Right lung (tissue), 5 donors: ENCODE measurements around the gene TMEM86B. TPM values are rescaled to one million over a fixed set of nuclear protein-coding genes. Genes with fewer than 3 reads are reported as not detected.

ENCODE experiments used
- DNase-seq, 2 donors: peaks; one replicate each; pipeline ENCODE4 v3.0.0-alpha.2; 2013
- polyA plus RNA-seq, 5 donors: library from polyadenylated mRNA; unstranded; fragments of 120-200 nt; gene quantifications; one replicate each; pipeline versions ENCODE4 v1.2.1 to v1.2.3, GENCODE V29; 2013; ENCODE audit warnings: inconsistent platforms in 1 of 5, low replicate concordance in 1 of 5; ENCODE audit not compliant: insufficient read length in 5 of 5, insufficient read depth in 1 of 5

TMEM86B gene
- polyA plus RNA-seq, 5 donors, result 2.1 to 5.0 (median 3.4) TPM

DNA sequence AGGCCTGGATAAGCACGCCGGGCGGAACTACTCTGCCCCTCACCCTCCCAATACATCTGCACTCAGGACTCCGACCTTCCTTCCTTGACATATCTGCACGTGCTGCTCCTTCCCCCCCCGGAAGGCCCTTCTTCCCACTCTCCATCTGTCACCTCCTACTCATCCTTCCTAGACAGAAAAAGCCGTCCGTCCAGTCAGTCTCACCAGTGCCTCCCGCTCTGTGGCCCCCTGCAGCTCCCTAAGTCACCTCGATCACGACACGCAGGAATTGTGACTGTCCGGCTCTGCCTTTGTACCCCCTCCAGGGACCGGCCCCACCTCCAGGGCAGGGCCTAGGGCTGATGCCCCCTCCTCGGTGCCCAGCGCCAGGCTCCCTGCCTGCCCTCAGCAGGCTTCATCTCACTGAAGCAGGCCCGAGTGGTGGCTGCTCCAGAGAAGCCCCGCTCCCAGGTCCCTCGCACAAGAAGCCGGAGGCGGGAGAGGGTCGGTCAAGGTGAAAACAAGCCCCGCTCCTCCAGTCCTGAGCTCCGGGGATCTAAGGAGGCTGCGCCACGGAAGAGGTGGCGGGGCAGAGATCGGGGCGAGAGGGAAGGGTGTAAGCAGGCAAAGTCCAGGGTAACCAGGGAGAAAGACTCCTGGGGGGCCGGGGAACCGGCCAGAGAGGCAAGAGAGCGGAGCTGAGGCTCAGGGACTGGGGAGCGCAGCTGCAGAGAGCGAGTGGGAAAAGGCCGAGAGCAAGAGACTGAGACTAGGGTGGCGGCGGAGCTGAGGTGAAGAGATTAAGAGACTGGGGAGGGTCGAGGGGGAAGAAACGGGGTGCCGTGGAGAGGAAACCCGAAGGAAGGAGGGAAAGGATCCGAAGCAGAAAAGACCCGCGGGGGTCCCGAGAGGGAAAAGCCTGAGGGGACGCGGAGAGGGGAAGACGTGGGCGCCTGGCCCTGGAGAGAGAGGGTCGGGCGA lies 29.2 kb upstream of the TMEM86B start:
- no peak for DNase-seq

GRCh38 chr19:55256562-55257460 lies 28.2 kb upstream of the TMEM86B start:
- no peak for DNase-seq

DNA sequence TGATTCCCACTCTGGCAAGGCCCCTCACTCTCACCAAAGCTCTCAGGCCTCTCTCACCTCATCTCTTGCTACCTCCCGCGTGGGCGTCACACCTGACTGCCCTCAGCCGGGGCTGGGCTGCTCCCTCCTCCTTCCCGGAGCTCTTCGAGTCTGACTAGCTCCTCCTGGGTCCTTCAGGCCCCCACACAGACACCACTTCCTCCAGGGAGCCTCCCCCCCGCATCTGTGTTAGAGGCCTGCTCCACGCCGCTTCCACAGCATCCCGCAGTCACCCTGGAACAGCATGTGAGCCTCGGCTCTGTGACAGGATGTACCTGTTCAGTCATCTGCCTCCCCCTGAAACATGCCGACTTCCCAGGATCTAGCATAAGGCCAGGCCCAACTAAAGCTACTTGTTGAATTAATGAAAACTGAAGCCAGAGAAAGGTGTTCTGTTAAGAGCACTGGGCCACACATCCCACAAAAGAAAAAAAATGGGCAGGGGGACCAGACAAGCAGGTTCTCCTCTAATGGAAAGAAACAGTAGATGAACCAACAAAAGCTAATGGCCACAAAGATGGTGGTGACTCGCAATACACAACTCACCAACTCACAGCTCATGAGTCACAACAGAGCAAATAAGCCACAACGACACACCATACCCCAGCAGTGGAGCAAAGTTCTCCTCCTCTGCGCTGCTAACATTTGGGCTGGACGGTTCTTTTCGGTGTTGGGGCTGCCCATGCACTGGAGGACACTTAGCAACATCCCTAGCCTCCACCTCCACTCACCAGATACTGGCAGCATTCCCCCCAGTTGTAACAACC lies 27.3 kb upstream of the TMEM86B start:
- DNase-seq, result no peak

- no peak for DNase-seq
Observed at GRCh38 chr19:55254625-55254977, 26.0 kb upstream of the TMEM86B start.

GRCh38 chr19:55253842-55254624 lies 25.5 kb upstream of the TMEM86B start:
- no peak for DNase-seq

DNA sequence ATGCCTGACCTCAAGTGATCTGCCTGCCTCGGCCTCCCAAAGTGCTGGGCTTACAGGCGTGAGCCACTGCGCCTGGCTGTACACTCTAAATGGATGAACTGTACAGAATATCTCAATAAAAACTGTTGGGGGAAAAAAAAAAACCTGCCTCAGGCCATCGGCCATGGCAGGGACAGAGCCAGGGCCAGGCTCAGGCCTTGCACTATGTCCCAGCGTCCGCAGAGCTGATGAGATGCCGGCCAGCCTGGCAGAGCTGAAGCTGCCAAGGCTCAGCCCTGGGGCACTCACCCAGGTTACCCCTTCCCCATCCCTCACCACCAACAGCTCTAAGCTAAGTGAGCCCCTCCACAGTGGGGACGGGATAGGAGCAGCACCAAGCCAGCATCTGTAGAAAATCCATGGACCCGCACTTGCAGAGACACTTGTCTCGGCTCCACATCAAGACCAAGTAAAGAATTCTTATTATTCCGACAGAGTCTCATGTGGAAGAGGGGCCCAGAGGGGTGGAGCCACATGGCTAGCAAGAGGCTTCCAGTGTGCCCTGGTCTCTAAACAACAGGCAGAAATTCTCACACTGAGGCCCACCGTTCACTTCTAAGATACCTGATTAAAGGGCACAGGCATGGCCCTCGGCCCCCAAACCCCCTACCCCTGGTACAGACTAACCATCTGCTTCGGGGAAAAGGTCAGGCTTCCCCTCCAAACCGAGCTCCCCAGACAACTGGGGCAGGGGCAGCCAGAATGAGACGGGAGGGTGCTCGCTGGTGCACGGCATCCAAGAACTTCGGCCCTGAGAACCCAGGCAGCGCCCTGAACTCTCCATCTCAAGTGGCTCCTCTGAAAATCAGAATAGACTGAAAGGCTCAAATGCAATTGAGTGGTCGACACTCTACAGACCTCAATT lies 24.4 kb upstream of the TMEM86B start:
- DNase-seq, result no peak

GRCh38 chr19:55251341-55252081 lies 22.9 kb upstream of the TMEM86B start:
- no peak for DNase-seq

- no peak for DNase-seq
Observed at GRCh38 chr19:55250262-55251036, 21.9 kb upstream of the TMEM86B start.

DNA sequence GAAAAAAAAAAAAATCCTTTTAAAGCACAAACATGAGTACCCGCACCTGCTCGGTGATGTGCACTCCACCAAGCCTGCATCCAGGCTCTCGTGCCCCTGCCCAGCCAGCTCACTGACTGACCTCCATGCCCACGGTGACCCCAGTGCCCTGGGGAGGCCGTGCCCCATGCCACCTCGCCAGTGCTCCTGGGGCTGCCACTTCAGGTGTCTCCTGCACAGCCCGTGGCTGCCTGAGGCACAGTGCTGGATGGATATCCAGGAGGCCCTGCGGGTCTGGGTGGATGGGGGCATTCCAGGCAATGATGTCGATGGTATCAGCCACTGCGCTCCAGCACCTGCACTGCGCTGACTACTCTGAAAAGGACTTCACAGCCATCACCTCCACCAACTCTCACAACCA lies 21.3 kb upstream of the TMEM86B start:
- DNase-seq, result no peak

GRCh38 chr19:55248704-55249103 lies 20.1 kb upstream of the TMEM86B start:
- DNase-seq, result no peak

- DNase-seq, result no peak
Observed at GRCh38 chr19:55248166-55248675, 19.7 kb upstream of the TMEM86B start.

DNA sequence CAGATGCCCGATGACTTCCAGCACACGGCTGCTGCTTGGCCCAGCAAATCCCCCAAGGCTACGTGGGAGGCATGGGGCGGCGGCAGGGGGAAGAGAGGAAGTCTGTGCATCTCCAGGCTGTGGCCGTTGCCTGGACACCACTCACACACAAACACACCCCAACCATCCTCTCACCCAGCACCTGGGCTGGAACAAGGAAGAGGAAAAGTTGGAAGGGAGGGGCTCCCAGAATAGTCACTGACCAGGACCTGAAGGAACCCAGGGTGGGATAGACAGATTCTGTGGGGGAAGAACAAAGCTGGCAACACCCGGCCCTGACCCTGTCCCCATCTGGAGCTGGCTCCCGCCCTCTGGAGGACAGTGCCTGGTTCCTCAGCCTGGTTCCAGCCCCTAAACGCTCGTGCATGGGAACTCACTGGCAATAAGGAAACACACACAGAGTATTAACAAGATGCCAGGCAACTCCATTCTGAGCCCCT lies 19.1 kb upstream of the TMEM86B start:
- no peak for DNase-seq

DNA sequence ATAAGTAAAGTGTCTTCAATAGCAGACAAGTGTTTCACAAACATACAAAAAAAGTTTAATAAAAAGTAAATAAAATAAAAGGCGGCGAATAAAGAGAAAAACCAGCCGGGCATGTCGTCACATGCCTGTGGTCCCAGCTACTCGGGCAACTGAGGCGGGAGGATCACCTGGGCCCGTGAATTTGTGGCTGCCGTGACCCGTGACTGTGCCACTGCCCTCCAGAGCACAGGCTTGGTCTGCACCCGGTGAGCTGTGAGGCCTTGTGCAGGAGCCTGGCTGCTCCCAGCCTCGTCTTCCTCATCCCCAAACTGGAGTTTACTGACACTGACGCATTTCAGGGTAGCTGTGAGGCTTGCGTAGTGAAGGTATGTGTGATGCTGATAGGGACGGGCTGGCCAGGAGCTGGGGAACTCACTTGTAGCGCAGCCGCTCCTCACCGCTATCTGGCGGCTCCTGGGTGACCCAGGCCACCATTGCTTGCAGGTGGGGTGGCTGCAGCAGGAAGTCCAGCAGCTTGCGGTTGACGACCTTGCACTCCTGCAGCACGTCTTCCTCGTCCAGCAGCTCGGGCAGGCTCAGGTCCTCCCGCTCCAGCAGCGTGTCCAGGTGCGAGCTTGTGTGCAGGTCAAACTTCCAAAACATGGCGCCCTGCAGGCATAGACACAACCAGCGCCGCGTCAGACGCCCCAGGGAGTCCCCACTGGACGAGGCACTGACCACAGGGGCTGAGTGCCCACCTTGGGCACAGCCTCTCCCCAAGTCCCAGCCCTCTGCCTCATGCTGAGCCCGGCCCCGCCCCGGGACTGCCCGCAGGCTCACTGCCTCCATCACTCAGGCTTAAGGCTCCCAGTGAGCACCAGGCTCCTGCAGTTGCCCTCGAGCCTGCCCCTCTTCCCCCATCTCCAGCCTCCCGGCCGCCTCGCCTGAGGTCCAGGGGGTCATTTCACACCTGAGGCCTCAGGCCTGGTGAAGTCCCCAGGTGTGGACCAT lies 18.2 kb upstream of the TMEM86B start:
- no peak for DNase-seq

DNA sequence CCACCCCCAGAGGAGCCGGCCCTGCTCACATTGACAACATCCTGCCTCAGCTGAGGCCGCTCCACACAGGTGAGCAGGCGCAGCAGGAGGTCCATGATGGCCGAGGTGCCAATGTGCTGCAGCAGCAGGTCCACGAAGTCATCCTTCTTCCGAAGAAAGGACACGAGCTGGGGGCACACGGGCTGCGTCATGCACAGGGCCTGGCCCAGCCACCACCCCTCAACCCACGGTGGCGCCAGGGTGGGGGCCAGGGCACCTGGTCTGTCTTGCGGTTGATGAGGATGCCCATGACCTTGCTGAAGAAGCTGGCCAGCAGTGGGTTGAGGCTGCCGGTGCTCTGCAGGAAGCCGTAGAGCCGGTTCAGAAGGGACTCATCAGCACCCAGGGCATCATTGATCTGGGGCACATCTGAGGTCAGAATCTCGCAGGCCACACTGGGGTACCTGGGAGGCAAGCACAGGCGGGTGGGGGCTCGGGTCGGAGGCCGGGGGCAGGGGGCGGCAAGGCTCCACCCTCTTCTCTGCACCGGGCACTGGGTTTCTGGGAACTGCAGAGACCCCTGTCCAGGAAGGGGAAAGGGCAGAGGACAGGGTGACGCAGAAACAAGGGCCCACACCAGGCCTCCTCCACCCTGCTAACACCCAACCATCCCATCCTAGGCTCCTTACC lies 16.8 kb upstream of the TMEM86B start:
- DNase-seq, result no peak

- no peak for DNase-seq
Observed at GRCh38 chr19:55244004-55244680, 15.6 kb upstream of the TMEM86B start.
